ENCODE measurements around the gene LYG1. TPM values are rescaled to one million over a fixed set of nuclear protein-coding genes. Genes with fewer than 3 reads are reported as not detected.

LYG1 gene
- total and polyA plus RNA-seq, 9 of the 15 experiments (the other 6 are each of a cell fraction or from before 2014, with no cell fraction given) = 0.64 to 2.6 (median 1.2) TPM

GRCh38 chr2:99256677-99257076, 44.3 kb downstream of the LYG1 start:
- H3K4me3 ChIP-seq = no peak overlapping the region
- no peaks in the 10 kb centered on the region for H3K9me1 ChIP-seq (ENCODE audit: control insufficient read depth, insufficient read depth, low read length)
- no peaks in the 10 kb centered on the region for H3K79me2 ChIP-seq (ENCODE audit: control insufficient read depth, insufficient read depth, low read length)
- ChIA-PET CTCF (ENCODE audit: low intra/inter-chr PET ratio) (interaction anchor here (0.6 kb wide), 1 partner anchor 1025 kb away, joined by 4 read pairs; no protein-coding TSS in a partner anchor), POLR2A (no interaction called here)
- 7% methylated on average over 2 of the region's 2 CpGs for WGBS (ENCODE audit: insufficient coverage, low coverage, missing lambda C conversion rate)
- H3K4me2 ChIP-seq (ENCODE audit: insufficient read depth, low read length) = no peak overlapping the region
- no peak for FAIRE-seq
- in situ Hi-C loops (cut with MboI) = no loop called here
- no peaks in the 10 kb centered on the region for H3K9me3 ChIP-seq (replicated peaks; ENCODE audit: control insufficient read depth, insufficient read depth, low read depth, low read length)
- no peak for ATAC-seq
- no TSS peak for BruUV-seq (replicated peaks)
- H4K20me1 ChIP-seq (replicated peaks; ENCODE audit: control insufficient read depth, insufficient read depth, low read length) = no peaks in the 10 kb centered on the region
- H3K36me3 ChIP-seq (ENCODE audit: control insufficient read depth, insufficient read depth, low read length) = no peaks in the 10 kb centered on the region
- H3K27ac ChIP-seq (ENCODE audit: extremely low read depth, low read depth, low read length) = no peak overlapping the region
- H3K27me3 ChIP-seq (ENCODE audit: control insufficient read depth in 2 of 2, insufficient read depth in 2 of 2, low read length in 2 of 2) = peaks cover 0 to 9% of the 10 kb centered on the region in 2 experiments; a peak in 1 of 5 replicates
- no peaks in the 10 kb centered on the region for H3K4me1 ChIP-seq (replicated peaks in 1 of 2; ENCODE audit: control insufficient read depth in 2 of 2, insufficient read depth in 2 of 2, low read length in 2 of 2)
- intact Hi-C loops (cut with micrococcal nuclease) = no loop called here
- no peak for DNase-seq (ENCODE audit: extremely low read depth in 1 of 4, low spot score in 3 of 4)
- H3K9ac ChIP-seq (ENCODE audit: insufficient read depth in 1 of 2, low read depth in 2 of 2, low read length in 2 of 2) = no peak overlapping the region
- no peak overlapping the region for H2AFZ ChIP-seq (ENCODE audit: low read depth, low read length)
- TF ChIP-seq SMARCC2 (IDR thresholded peaks at IDR 0.05; ENCODE audit: low read depth) (no peak), ELF1 (tag; IDR thresholded peaks at IDR 0.05) (no peak), E4F1 (CRISPR knock-in tag; IDR thresholded peaks at IDR 0.05; ENCODE audit: borderline replicate concordance) (no peak), SREBF2 (CRISPR knock-in tag; IDR thresholded peaks at IDR 0.05) (no peak), ZNF134 (CRISPR knock-in tag; conservative IDR thresholded peaks at IDR 0.05) (no peak), SIN3B (IDR thresholded peaks at IDR 0.05; ENCODE audit: low read depth) (no peak), MTA1 (IDR thresholded peaks at IDR 0.05; ENCODE audit: borderline replicate concordance) (no peak), SNRNP70 (optimal IDR thresholded peaks at IDR 0.05; ENCODE audit: low read depth, low read length) (no peak), BHLHE40 (IDR thresholded peaks at IDR 0.05; ENCODE audit: low read length) (no peak), NR1H2 (CRISPR knock-in tag; IDR thresholded peaks at IDR 0.05) (no peak), ZNF146 (CRISPR knock-in tag; IDR thresholded peaks at IDR 0.05; ENCODE audit: unreplicated experiment) (no peak), KHSRP (IDR thresholded peaks at IDR 0.05) (no peak), ZKSCAN1 (IDR thresholded peaks at IDR 0.05; ENCODE audit: low read depth, low read length) (no peak)
- TF ChIP-seq, protein P1, sequence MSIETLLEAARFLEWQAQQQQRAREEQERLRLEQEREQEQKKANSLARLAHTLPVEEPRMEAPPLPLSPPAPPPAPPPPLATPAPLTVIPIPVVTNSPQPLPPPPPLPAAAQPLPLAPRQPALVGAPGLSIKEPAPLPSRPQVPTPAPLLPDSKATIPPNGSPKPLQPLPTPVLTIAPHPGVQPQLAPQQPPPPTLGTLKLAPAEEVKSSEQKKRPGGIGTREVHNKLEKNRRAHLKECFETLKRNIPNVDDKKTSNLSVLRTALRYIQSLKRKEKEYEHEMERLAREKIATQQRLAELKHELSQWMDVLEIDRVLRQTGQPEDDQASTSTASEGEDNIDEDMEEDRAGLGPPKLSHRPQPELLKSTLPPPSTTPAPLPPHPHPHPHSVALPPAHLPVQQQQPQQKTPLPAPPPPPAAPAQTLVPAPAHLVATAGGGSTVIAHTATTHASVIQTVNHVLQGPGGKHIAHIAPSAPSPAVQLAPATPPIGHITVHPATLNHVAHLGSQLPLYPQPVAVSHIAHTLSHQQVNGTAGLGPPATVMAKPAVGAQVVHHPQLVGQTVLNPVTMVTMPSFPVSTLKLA (conservative IDR thresholded peaks at IDR 0.05) = no peak
